Common myeloid progenitor, CD34-positive (primary cell): ENCODE results near the gene RHBDL3.

Experiments
- CTCF ChIA-PET: fragments of 350-600 bp; sonication (Branson Sonifier 250); formaldehyde crosslinking; loops from one replicate; lab custom pipeline; 2021; ENCODE audit warnings: antibody characterized with exemption; lab: Charles Lee
- POLR2A ChIA-PET: fragments of 350-600 bp; sonication (Branson Sonifier 250); formaldehyde crosslinking; loops from one replicate; lab custom pipeline; 2021; ENCODE audit warnings: antibody characterized with exemption; lab: Charles Lee
- DNase-seq, 3 donors: peaks; one replicate each; pipeline versions ENCODE4 v3.0.0 to v3.0.0-alpha.2; 2013
- H3K27ac ChIP-seq, 2 experiments: 1 replicate in 1 of 2; 2 replicates in 1 of 2; pipeline ENCODE4 v1.7.0; 2013; ENCODE audit warnings: inconsistent platforms in 2 of 2, low read length in 2 of 2, mild to moderate bottlenecking in 2 of 2, low read depth in 1 of 2, moderate library complexity in 1 of 2; ENCODE audit not compliant: severe bottlenecking in 2 of 2, insufficient read depth in 1 of 2, poor library complexity in 1 of 2
- H3K27me3 ChIP-seq, 5 experiments: replicated peaks in 2 of 5; 1 replicate in 3 of 5; 2 replicates in 2 of 5; pipeline versions ENCODE4 v1.6.1 to v1.7.0; 2013; ENCODE audit warnings: low read length in 4 of 5, mild to moderate bottlenecking in 2 of 5, moderate library complexity in 2 of 5, inconsistent platforms in 1 of 5; ENCODE audit not compliant: insufficient read depth in 5 of 5, control insufficient read depth in 4 of 5
- H3K36me3 ChIP-seq, 4 experiments: 1 replicate in 2 of 4; 2 replicates in 2 of 4; pipeline versions ENCODE4 v1.6.1 to v1.7.0; 2013; ENCODE audit warnings: low read length in 3 of 4, control low read depth in 1 of 4, mild to moderate bottlenecking in 1 of 4; ENCODE audit not compliant: control insufficient read depth in 4 of 4, insufficient read depth in 4 of 4
- H3K4me1 ChIP-seq, 4 experiments: 1 replicate in 3 of 4; 2 replicates in 1 of 4; pipeline versions ENCODE4 v1.6.1 to v1.7.1; 2013; ENCODE audit warnings: low read length in 3 of 4, mild to moderate bottlenecking in 3 of 4, control low read depth in 1 of 4, inconsistent platforms in 1 of 4, moderate library complexity in 1 of 4; ENCODE audit not compliant: control insufficient read depth in 4 of 4, insufficient read depth in 4 of 4; ENCODE audit errors: control extremely low read depth in 1 of 4
- H3K4me3 ChIP-seq, 7 experiments: 1 replicate in 4 of 7; 2 replicates in 3 of 7; pipeline versions ENCODE4 v1.5.1 to v1.7.0; 2013; ENCODE audit warnings: mild to moderate bottlenecking in 7 of 7, low read length in 6 of 7, moderate library complexity in 6 of 7, inconsistent platforms in 2 of 7, low read depth in 2 of 7, control low read depth in 1 of 7; ENCODE audit not compliant: insufficient read depth in 4 of 7, control insufficient read depth in 1 of 7; ENCODE audit errors: extremely low read depth in 1 of 7
- H3K9me3 ChIP-seq, 5 experiments: 1 replicate in 4 of 5; 2 replicates in 1 of 5; pipeline versions ENCODE4 v1.6.1 to v1.7.1; 2013; ENCODE audit warnings: low read length in 4 of 5, mild to moderate bottlenecking in 2 of 5, inconsistent platforms in 1 of 5, low read depth in 1 of 5, moderate library complexity in 1 of 5; ENCODE audit not compliant: control insufficient read depth in 4 of 5, insufficient read depth in 2 of 5; ENCODE audit errors: control extremely low read depth in 1 of 5
- WGBS: methylation state at CpG from one replicate; pipeline ENCODE4 v1.1.5; 2013; ENCODE audit not compliant: insufficient coverage; 5-methylcytosine and 5-hydroxymethylcytosine counted together

RHBDL3 gene

DNA sequence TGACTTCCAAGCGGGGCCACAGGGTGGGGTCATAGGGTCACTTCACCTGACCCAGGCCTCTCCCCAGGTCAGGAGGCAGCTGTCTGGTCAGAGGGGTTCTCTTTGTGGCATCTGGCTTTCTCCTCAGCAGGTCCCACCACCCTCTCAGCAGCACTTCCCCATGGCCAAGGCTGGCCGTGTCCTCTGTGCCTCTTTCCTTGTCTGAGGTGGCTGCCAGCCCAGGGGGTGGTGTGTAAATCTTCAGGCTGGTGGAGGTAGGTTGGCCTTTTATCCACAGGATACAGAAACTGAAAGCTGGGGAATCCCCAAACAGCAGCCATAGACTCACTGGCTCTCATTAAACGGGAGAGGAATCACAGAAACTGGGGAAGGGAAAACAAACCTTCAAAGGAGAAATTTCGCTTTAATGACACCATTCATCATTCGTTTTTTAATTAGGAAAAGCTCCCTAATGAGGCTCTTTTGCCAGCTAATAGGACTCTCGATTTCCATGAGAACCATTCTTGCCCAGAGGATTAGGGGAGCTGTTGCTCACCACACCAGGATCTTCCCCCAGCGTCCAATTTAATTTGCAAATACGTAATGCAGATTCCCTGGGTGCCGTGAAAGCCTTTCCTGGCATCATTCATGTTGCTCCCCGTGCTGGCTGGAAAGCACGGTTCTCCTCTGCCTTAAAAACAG lies 58.3 kb downstream of the RHBDL3 start:
- 43% methylated on average over 8 of the region's 11 CpGs for WGBS
- DNase-seq = peak; percentile 64 to 92 (median 91)
- Histone ChIP-seq H3K27ac (no peak overlapping the region), H3K4me3 (peak overlapping the region in 2 of 7 experiments; percentile 35 to 71), H3K36me3 (no peaks in the 10 kb centered on the region), H3K4me1 (peaks cover 0 to 25% (median 14%) of the 10 kb centered on the region in 4 experiments), H3K27me3 (peaks cover 0 to 3% (median 0%) of the 10 kb centered on the region in 5 experiments), H3K9me3 (no peaks in the 10 kb centered on the region)
- CTCF ChIA-PET = interaction anchor here (0.6 to 1.5 kb wide), 6 partner anchors 9 to 1997 kb away, joined by 3 to 5 read pairs (median 3); no protein-coding TSS in a partner anchor
- POLR2A ChIA-PET = interaction anchor here (0.5 kb wide), 1 partner anchor 30 kb away, joined by 5 read pairs; no protein-coding TSS in a partner anchor

DNA sequence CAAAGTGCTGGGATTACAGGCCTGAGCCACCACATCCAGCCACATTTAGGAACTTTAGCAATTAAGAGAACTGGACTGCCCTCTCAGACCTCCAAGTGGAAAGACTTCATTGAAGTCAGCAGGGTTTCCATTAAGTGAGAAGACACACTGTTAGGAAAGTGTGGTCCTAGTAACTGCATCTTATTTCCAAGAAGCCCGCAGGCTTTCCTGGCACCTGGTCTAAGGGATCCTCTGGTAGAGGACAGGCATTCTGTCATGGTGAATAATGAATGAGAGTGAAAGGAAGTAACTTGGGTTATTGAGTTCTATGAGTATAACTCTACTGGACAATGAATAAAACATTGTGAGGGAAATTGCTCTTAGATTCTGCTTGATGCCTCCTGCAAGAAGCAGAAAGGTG lies 62.3 kb downstream of the RHBDL3 start:
- H3K36me3 ChIP-seq = no peaks in the 10 kb centered on the region
- H3K27me3 ChIP-seq = peaks cover 0 to 3% (median 0%) of the 10 kb centered on the region in 5 experiments
- H3K27ac ChIP-seq = no peak overlapping the region
- ChIA-PET POLR2A (no interaction called here), CTCF (no interaction called here)
- peaks cover 5 to 53% (median 28%) of the 10 kb centered on the region in 4 experiments for H3K4me1 ChIP-seq
- no peak for DNase-seq
- H3K4me3 ChIP-seq = no peak overlapping the region
- no peaks in the 10 kb centered on the region for H3K9me3 ChIP-seq
- no CpG with 5 or more reads among the region's 1 CpG for WGBS

- H3K4me3 ChIP-seq = no peak overlapping the region
- peaks cover 0 to 3% (median 0%) of the 10 kb centered on the region in 5 experiments for H3K27me3 ChIP-seq
- ChIA-PET POLR2A (interaction anchor here (0.6 kb wide), 1 partner anchor 92 kb away, joined by 3 read pairs; no protein-coding TSS in a partner anchor), CTCF (interaction anchor here (1.0 to 1.6 kb wide), 4 partner anchors 10 to 33 kb away, joined by 4 to 6 read pairs (median 5); no protein-coding TSS in a partner anchor)
- H3K4me1 ChIP-seq = peaks cover 5 to 41% (median 15%) of the 10 kb centered on the region in 4 experiments
- no peak for DNase-seq
- WGBS = 83% methylated on average over 1 of the region's 3 CpGs
- peaks cover 6 to 11% (median 10%) of the 10 kb centered on the region in 4 experiments for H3K36me3 ChIP-seq
- H3K27ac ChIP-seq = no peak overlapping the region
- H3K9me3 ChIP-seq = no peaks in the 10 kb centered on the region
Observed at GRCh38 chr17:32330147-32330546, 64.5 kb downstream of the RHBDL3 start.

DNA sequence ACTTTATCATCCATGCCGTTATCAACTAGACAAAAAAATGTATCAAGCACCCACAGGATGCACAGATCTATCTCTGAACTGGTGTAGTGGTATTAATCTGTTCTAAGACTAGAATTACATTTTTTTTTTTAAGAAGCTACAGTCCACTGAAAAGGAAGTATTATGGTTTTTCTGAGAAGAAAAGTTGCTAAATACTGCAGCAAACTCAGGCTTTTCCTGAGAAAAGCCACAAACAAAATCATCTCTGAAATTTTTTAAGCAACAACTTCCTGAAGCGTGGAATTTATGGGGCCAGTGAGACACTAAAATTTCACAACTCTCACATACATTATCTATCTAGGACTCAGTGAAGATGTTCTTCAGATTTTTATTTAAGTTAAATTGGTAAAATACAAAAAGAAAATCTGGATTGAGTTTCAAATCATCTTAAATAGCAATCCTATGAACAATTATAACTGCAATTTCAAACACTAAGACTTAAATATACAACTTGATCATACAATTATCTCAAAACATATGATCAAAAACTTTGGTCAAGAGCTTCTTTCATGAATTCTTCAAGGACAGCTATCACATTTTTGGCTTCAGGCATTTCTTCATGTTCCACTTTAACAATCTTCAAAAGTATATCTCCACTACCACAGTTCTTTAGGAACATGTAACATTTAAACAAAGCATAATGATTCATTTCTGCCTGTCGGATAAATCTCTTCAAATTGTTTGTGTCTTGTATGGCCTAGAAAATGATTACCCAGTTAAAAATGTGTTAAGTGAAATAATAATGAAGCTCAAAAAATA lies 65.8 kb downstream of the RHBDL3 start:
- no CpG with 5 or more reads among the region's 3 CpGs for WGBS
- H3K36me3 ChIP-seq = peaks cover 8 to 20% (median 14%) of the 10 kb centered on the region in 4 experiments
- H3K27ac ChIP-seq = no peak overlapping the region
- peaks cover 0 to 3% (median 0%) of the 10 kb centered on the region in 5 experiments for H3K27me3 ChIP-seq
- POLR2A ChIA-PET = no interaction called here
- H3K4me3 ChIP-seq = peak overlapping the region in 2 of 7 experiments; percentile 12 to 28
- CTCF ChIA-PET = interaction anchor here (0.9 to 1.6 kb wide), 5 partner anchors 10 to 145 kb away, joined by 3 to 6 read pairs (median 4); no protein-coding TSS in a partner anchor
- H3K4me1 ChIP-seq = peaks cover 5 to 41% (median 15%) of the 10 kb centered on the region in 4 experiments
- no peaks in the 10 kb centered on the region for H3K9me3 ChIP-seq
- DNase-seq = no peak

- Histone ChIP-seq H3K9me3 (no peaks in the 10 kb centered on the region), H3K4me1 (peaks cover 5 to 36% (median 15%) of the 10 kb centered on the region in 4 experiments), H3K36me3 (peaks cover 10 to 36% (median 23%) of the 10 kb centered on the region in 4 experiments), H3K4me3 (no peak overlapping the region), H3K27ac (no peak overlapping the region), H3K27me3 (no peaks in the 10 kb centered on the region)
- 100% methylated on average over 1 of the region's 2 CpGs for WGBS
- ChIA-PET POLR2A (no interaction called here), CTCF (interaction anchor here (1.3 kb wide), 1 partner anchor 9 kb away, joined by 4 read pairs; no protein-coding TSS in a partner anchor)
- DNase-seq = no peak
Observed at GRCh38 chr17:32333187-32333586, 67.6 kb downstream of the RHBDL3 start.

- ChIA-PET CTCF (no interaction called here), POLR2A (no interaction called here)
- no peak for DNase-seq
- peaks cover 5 to 28% (median 14%) of the 10 kb centered on the region in 4 experiments for H3K4me1 ChIP-seq
- no peak overlapping the region for H3K4me3 ChIP-seq
- peaks cover 20 to 45% (median 23%) of the 10 kb centered on the region in 4 experiments for H3K36me3 ChIP-seq
- H3K27ac ChIP-seq = no peak overlapping the region
- H3K9me3 ChIP-seq = no peaks in the 10 kb centered on the region
- H3K27me3 ChIP-seq = no peaks in the 10 kb centered on the region
Observed at GRCh38 chr17:32335046-32335445, 69.4 kb downstream of the RHBDL3 start.
